ENCODE measurements around the gene UBE2L3. TPM values are rescaled to one million over a fixed set of nuclear protein-coding genes. Genes with fewer than 3 reads are reported as not detected.

UBE2L3 gene
- total and polyA plus RNA-seq, 2 of the 8 experiments (the other 6 are each of a cell fraction or from before 2014, with no cell fraction given) = 63.5 to 90.0 TPM

GRCh38 chr22:21665047-21665851 lies 97.7 kb downstream of the UBE2L3 start:
- Histone ChIP-seq H3K9me3 (ENCODE audit: insufficient read depth in 2 of 2, low read depth in 1 of 2, low read length in 1 of 2) (no peaks in the 10 kb centered on the region), H3K23ac (ENCODE audit: insufficient read length) (no peak overlapping the region), H2BK12ac (ENCODE audit: low read depth, low read length) (no peak overlapping the region), H3K27ac (ENCODE audit: low read depth, low read length) (no peak overlapping the region), H3K27me3 (replicated peaks in 1 of 4; ENCODE audit: control insufficient read depth in 3 of 4, extremely low read depth in 1 of 4, insufficient read depth in 3 of 4, low read length in 3 of 4) (no peaks in the 10 kb centered on the region; a peak in 1 of 7 replicates), H2BK15ac (ENCODE audit: low read length) (no peak overlapping the region), H2BK20ac (ENCODE audit: low read length) (no peak overlapping the region), H3K4me3 (ENCODE audit: extremely low read depth in 1 of 4, insufficient read depth in 2 of 4, low read depth in 3 of 4, low read length in 4 of 4) (peak overlapping the region; percentile 68 to 90 (median 79); a peak in 7 of 8 replicates), H4K91ac (replicated peaks; ENCODE audit: insufficient read length, low read length) (no peak overlapping the region), H3K18ac (ENCODE audit: extremely low read depth, low read length) (no peak overlapping the region; the same call in 1 of the 2 replicates), H3K4me2 (ENCODE audit: insufficient read depth in 1 of 2, low read depth in 2 of 2, low read length in 2 of 2) (peak overlapping the region; percentile 63 to 80), H3K4ac (replicated peaks; ENCODE audit: insufficient read length, low read depth, low read length) (peak overlapping the region; percentile 53), H3K9ac (replicated peaks in 1 of 4; ENCODE audit: extremely low read depth in 1 of 4, low read depth in 3 of 4, low read length in 3 of 4) (no peak overlapping the region), H3K56ac (replicated peaks; ENCODE audit: insufficient read length, low read depth, low read length) (no peak overlapping the region), H2BK120ac (replicated peaks; ENCODE audit: low read depth, low read length) (no peak overlapping the region), H2AFZ (ENCODE audit: low read length) (peak overlapping the region; percentile 70; the same call in 1 of the 2 replicates), H3K23me2 (ENCODE audit: low read depth, low read length) (no peaks in the 10 kb centered on the region), H4K5ac (ENCODE audit: insufficient read length, low read depth, low read length) (no peak overlapping the region), H3K36me3 (ENCODE audit: control insufficient read depth in 2 of 4, insufficient read depth in 4 of 4, low read length in 3 of 4) (no peaks in the 10 kb centered on the region), H2AK5ac (ENCODE audit: low read depth, low read length) (no peak overlapping the region), H2BK5ac (ENCODE audit: low read depth, low read length) (no peak overlapping the region), H3K79me2 (ENCODE audit: control insufficient read depth in 1 of 2, insufficient read depth in 2 of 2, low read length in 2 of 2) (peaks cover 0 to 3% of the 10 kb centered on the region in 2 experiments; a peak in 1 of 4 replicates), H4K8ac (ENCODE audit: extremely low read depth, insufficient read depth, low read length) (peak overlapping the region; percentile 14; the same call in 1 of the 2 replicates), H3K4me1 (replicated peaks in 1 of 4; ENCODE audit: control insufficient read depth in 3 of 4, insufficient read depth in 4 of 4, low read length in 3 of 4) (peaks cover 0 to 3% (median 0%) of the 10 kb centered on the region in 4 experiments; a peak in 1 of 7 replicates), H3K79me1 (ENCODE audit: low read depth, low read length) (no peaks in the 10 kb centered on the region), H3K14ac (ENCODE audit: insufficient read length) (no peak overlapping the region), H4K20me1 (replicated peaks in 1 of 2; ENCODE audit: control insufficient read depth in 1 of 2, insufficient read depth in 2 of 2, low read length in 2 of 2) (no peaks in the 10 kb centered on the region)
- DNase-seq (ENCODE audit: low read depth in 1 of 2, low spot score in 2 of 2) (no peak), FAIRE-seq (no peak)
- POLR2A ChIA-PET (ENCODE audit: partially characterized antibody) = interaction anchor here (0.9 to 4.2 kb wide), 11 partner anchors 7 to 273 kb away, joined by 3 to 27 read pairs (median 4); no protein-coding TSS in a partner anchor
- WGBS, 2 experiments (ENCODE audit: extremely low coverage in 1 of 2, insufficient coverage in 1 of 2, insufficient read length in 1 of 2, insufficient replicate concordance in 2 of 2, low coverage in 1 of 2, low lambda C conversion rate in 2 of 2, missing lambda C conversion rate in 1 of 2) = 78% methylated on average over 26 of the region's 26 CpGs; no CpG with 5 or more reads in 1 of the 2 experiments
- CTCF ChIA-PET (ENCODE audit: partially characterized antibody) = interaction anchor here (0.8 to 2.6 kb wide), 5 partner anchors 13 to 274 kb away, joined by 3 to 8 read pairs (median 5); no protein-coding TSS in a partner anchor
- TF ChIP-seq CREB1 (IDR thresholded peaks at IDR 0.05) (no peak), SIX5 (IDR thresholded peaks at IDR 0.05; ENCODE audit: low read depth, low read length) (no peak), BRCA1 (IDR thresholded peaks at IDR 0.05; ENCODE audit: low read depth, low read length) (no peak), SAP30 (IDR thresholded peaks at IDR 0.05; ENCODE audit: insufficient read depth, insufficient replicate concordance, low read length) (no peak), YY1 (IDR thresholded peaks at IDR 0.05; ENCODE audit: low read depth, low read length) (no peak), POLR2A (IDR thresholded peaks at IDR 0.05; ENCODE audit: control extremely low read depth in 1 of 2, low read depth in 2 of 2, low read length in 2 of 2) (no peak), MAFK (IDR thresholded peaks at IDR 0.05; ENCODE audit: low read depth, low read length) (no peak), JUN (IDR thresholded peaks at IDR 0.05; ENCODE audit: low read depth, low read length) (no peak), RBBP5 (IDR thresholded peaks at IDR 0.05; ENCODE audit: borderline replicate concordance, low read depth, low read length) (no peak), JUND (IDR thresholded peaks at IDR 0.05; ENCODE audit: low read length) (no peak), MAX (IDR thresholded peaks at IDR 0.05) (no peak; the same call in 1 of the 2 replicates), RNF2 (IDR thresholded peaks at IDR 0.05; ENCODE audit: borderline replicate concordance, low read depth, low read length, missing control alignments, poor library complexity, severe bottlenecking) (no peak)
